ENCODE results near the gene LRP8. TPM values are rescaled to one million over a fixed set of nuclear protein-coding genes. Genes with fewer than 3 reads are reported as not detected.

The LRP8 gene
- total RNA-seq, 4 donors from 2014 or later = 0.36 to 4.2 (median 1.4) TPM

GRCh38 chr1:53375440-53375839, 47.6 kb upstream of the LRP8 start:
- no peaks in the 10 kb centered on the region for H3K36me3 ChIP-seq
- TF ChIP-seq POLR2A (IDR thresholded peaks at IDR 0.05) = no peak
- TF ChIP-seq, protein P1, sequence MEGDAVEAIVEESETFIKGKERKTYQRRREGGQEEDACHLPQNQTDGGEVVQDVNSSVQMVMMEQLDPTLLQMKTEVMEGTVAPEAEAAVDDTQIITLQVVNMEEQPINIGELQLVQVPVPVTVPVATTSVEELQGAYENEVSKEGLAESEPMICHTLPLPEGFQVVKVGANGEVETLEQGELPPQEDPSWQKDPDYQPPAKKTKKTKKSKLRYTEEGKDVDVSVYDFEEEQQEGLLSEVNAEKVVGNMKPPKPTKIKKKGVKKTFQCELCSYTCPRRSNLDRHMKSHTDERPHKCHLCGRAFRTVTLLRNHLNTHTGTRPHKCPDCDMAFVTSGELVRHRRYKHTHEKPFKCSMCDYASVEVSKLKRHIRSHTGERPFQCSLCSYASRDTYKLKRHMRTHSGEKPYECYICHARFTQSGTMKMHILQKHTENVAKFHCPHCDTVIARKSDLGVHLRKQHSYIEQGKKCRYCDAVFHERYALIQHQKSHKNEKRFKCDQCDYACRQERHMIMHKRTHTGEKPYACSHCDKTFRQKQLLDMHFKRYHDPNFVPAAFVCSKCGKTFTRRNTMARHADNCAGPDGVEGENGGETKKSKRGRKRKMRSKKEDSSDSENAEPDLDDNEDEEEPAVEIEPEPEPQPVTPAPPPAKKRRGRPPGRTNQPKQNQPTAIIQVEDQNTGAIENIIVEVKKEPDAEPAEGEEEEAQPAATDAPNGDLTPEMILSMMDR (IDR thresholded peaks at IDR 0.05 in 4 of 5, conservative IDR thresholded peaks at IDR 0.05 in 1 of 5) = no peak
- no peaks in the 10 kb centered on the region for H3K9me3 ChIP-seq
- no peaks in the 10 kb centered on the region for H3K27me3 ChIP-seq
- no peaks in the 10 kb centered on the region for H3K4me1 ChIP-seq
- intact Hi-C loops (cut with DNase I; ENCODE audit: low total_unique reads) (no loop called here), in situ Hi-C loops (cut with MboI; ENCODE audit: low sequenced_read_pairs in 4 of 4) (no loop called here)
- H3K4me3 ChIP-seq = no peak overlapping the region
- H3K27ac ChIP-seq = no peak overlapping the region
- ATAC-seq (no peak), DNase-seq (no peak)

DNA sequence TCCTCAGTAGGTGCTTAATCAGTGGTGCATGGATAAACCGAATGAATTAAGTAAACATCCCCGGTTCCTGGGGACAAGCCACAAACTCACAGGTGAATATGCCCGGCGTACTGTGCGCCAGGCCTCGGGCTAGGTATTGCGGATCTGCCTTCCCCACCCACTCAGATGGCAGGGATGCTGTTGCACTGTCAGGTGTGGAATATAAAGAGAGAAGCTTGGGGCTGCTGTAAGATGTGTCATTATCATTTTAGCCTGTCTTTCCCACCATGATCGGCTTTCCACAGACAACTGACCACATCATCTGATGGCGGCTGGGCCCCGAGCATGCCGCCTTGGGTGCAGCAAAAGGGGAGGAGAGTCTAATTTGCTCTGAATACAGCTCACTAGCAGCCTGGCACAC, 45.4 kb upstream of the LRP8 start:
- DNase-seq = no peak
- Histone ChIP-seq H3K4me3 (no peak overlapping the region), H3K9me3 (no peaks in the 10 kb centered on the region), H3K4me1 (no peaks in the 10 kb centered on the region), H3K27me3 (no peaks in the 10 kb centered on the region), H3K27ac (no peak overlapping the region), H3K36me3 (no peaks in the 10 kb centered on the region)
- in situ Hi-C loops (cut with MboI; ENCODE audit: low sequenced_read_pairs in 4 of 4) (no loop called here), intact Hi-C loops (cut with DNase I; ENCODE audit: low total_unique reads) (no loop called here)
- TF ChIP-seq, protein P1 (IDR thresholded peaks at IDR 0.05 in 4 of 5, conservative IDR thresholded peaks at IDR 0.05 in 1 of 5) = no peak
- no peak for TF ChIP-seq POLR2A (IDR thresholded peaks at IDR 0.05)
- ATAC-seq = no peak

DNA sequence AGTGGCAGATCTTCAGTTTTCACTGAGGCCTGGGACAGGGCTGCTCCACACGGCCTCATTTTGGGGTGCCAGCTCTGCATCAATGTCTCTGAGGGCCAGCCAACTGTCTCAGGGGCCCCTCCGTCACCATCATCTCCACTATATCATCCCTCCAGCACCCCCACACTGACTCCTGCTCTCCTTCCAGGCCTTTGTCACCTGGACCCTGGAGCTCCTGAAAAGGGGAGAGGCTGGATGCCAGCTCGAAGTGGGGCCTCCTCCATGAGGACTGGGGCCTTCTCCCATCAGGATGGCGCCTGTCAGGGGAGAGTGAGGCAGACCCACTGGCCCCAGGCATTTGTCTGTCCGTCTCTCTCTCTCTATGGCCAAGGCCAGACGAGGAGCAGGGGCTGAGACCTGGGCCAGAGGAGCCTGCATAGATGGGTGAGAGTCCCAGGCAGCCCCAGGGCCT, 44.7 kb upstream of the LRP8 start:
- in situ Hi-C loops (cut with MboI; ENCODE audit: low sequenced_read_pairs in 4 of 4) (no loop called here), intact Hi-C loops (cut with DNase I; ENCODE audit: low total_unique reads) (no loop called here)
- ATAC-seq = no peak
- DNase-seq = no peak
- no peaks in the 10 kb centered on the region for H3K9me3 ChIP-seq
- no peaks in the 10 kb centered on the region for H3K36me3 ChIP-seq
- no peak overlapping the region for H3K27ac ChIP-seq
- TF ChIP-seq POLR2A (IDR thresholded peaks at IDR 0.05) = no peak
- TF ChIP-seq, protein P1 (IDR thresholded peaks at IDR 0.05 in 4 of 5, conservative IDR thresholded peaks at IDR 0.05 in 1 of 5) = no peak
- no peaks in the 10 kb centered on the region for H3K4me1 ChIP-seq
- H3K4me3 ChIP-seq = no peak overlapping the region
- H3K27me3 ChIP-seq = no peaks in the 10 kb centered on the region

GRCh38 chr1:53371851-53372250, 44.0 kb upstream of the LRP8 start:
- ATAC-seq (no peak), DNase-seq (no peak)
- H3K4me1 ChIP-seq = no peaks in the 10 kb centered on the region
- H3K36me3 ChIP-seq = no peaks in the 10 kb centered on the region
- no peak for TF ChIP-seq POLR2A (IDR thresholded peaks at IDR 0.05)
- TF ChIP-seq, protein P1 (IDR thresholded peaks at IDR 0.05 in 4 of 5, conservative IDR thresholded peaks at IDR 0.05 in 1 of 5) = no peak
- intact Hi-C loops (cut with DNase I; ENCODE audit: low total_unique reads) = no loop called here
- no peak overlapping the region for H3K4me3 ChIP-seq
- in situ Hi-C loops (cut with MboI; ENCODE audit: low sequenced_read_pairs in 4 of 4) = no loop called here
- H3K27ac ChIP-seq = no peak overlapping the region
- H3K9me3 ChIP-seq = no peaks in the 10 kb centered on the region
- no peaks in the 10 kb centered on the region for H3K27me3 ChIP-seq

GRCh38 chr1:53371121-53371666, 43.3 kb upstream of the LRP8 start:
- Histone ChIP-seq H3K36me3 (no peaks in the 10 kb centered on the region), H3K27ac (no peak overlapping the region), H3K4me3 (no peak overlapping the region), H3K4me1 (no peaks in the 10 kb centered on the region), H3K27me3 (no peaks in the 10 kb centered on the region), H3K9me3 (no peaks in the 10 kb centered on the region)
- ATAC-seq (no peak), DNase-seq (no peak)
- TF ChIP-seq POLR2A (IDR thresholded peaks at IDR 0.05) = no peak
- TF ChIP-seq, protein P1 (IDR thresholded peaks at IDR 0.05 in 4 of 5, conservative IDR thresholded peaks at IDR 0.05 in 1 of 5) = no peak
- in situ Hi-C loops (cut with MboI; ENCODE audit: low sequenced_read_pairs in 4 of 4) = no loop called here
- intact Hi-C loops (cut with DNase I; ENCODE audit: low total_unique reads) = no loop called here
